ENCODE measurements around the gene PRR5L.

Gene PRR5L

GRCh38 chr11:36463781-36464180 lies 167.7 kb downstream of the PRR5L start:
- Histone ChIP-seq H3K36me3 (ENCODE audit: low read length) (no peaks in the 10 kb centered on the region), H3K27me3 (ENCODE audit: low read length) (no peaks in the 10 kb centered on the region), H3K79me2 (ENCODE audit: insufficient read depth, low read length) (no peaks in the 10 kb centered on the region), H3K9me3 (ENCODE audit: insufficient read depth, low read length) (no peaks in the 10 kb centered on the region), H3F3A (ENCODE audit: insufficient read depth) (no peaks in the 10 kb centered on the region), H4K20me1 (ENCODE audit: low read depth, low read length) (no peaks in the 10 kb centered on the region), H3K27ac (ENCODE audit: low read depth, low read length) (no peak overlapping the region), H3K4me3 (ENCODE audit: insufficient read depth, low read length, poor library complexity, severe bottlenecking) (no peak overlapping the region), H3K4me2 (ENCODE audit: low read depth, low read length, poor library complexity, severe bottlenecking) (no peak overlapping the region), H2AFZ (ENCODE audit: low read depth, low read length, severe bottlenecking) (no peak overlapping the region), H3K9ac (ENCODE audit: low read length) (no peak overlapping the region), H3K9me2 (replicated peaks; ENCODE audit: insufficient read depth, low read length) (no peaks in the 10 kb centered on the region)
- TF ChIP-seq, protein P1, sequence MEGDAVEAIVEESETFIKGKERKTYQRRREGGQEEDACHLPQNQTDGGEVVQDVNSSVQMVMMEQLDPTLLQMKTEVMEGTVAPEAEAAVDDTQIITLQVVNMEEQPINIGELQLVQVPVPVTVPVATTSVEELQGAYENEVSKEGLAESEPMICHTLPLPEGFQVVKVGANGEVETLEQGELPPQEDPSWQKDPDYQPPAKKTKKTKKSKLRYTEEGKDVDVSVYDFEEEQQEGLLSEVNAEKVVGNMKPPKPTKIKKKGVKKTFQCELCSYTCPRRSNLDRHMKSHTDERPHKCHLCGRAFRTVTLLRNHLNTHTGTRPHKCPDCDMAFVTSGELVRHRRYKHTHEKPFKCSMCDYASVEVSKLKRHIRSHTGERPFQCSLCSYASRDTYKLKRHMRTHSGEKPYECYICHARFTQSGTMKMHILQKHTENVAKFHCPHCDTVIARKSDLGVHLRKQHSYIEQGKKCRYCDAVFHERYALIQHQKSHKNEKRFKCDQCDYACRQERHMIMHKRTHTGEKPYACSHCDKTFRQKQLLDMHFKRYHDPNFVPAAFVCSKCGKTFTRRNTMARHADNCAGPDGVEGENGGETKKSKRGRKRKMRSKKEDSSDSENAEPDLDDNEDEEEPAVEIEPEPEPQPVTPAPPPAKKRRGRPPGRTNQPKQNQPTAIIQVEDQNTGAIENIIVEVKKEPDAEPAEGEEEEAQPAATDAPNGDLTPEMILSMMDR (IDR thresholded peaks at IDR 0.05; ENCODE audit: insufficient read depth, low read length, poor library complexity, severe bottlenecking), result no peak
- TF ChIP-seq EZH2phosphoT487 (conservative IDR thresholded peaks at IDR 0.05; ENCODE audit: low read length), result no peak

- no peaks in the 10 kb centered on the region for H4K20me1 ChIP-seq (ENCODE audit: low read depth, low read length)
- H3K4me3 ChIP-seq (ENCODE audit: insufficient read depth, low read length, poor library complexity, severe bottlenecking), result no peak overlapping the region
- no peaks in the 10 kb centered on the region for H3K79me2 ChIP-seq (ENCODE audit: insufficient read depth, low read length)
- H3K9me3 ChIP-seq (ENCODE audit: insufficient read depth, low read length), result no peaks in the 10 kb centered on the region
- H3F3A ChIP-seq (ENCODE audit: insufficient read depth), result no peaks in the 10 kb centered on the region
- no peak overlapping the region for H3K4me2 ChIP-seq (ENCODE audit: low read depth, low read length, poor library complexity, severe bottlenecking)
- no peak overlapping the region for H3K9ac ChIP-seq (ENCODE audit: low read length)
- no peaks in the 10 kb centered on the region for H3K27me3 ChIP-seq (ENCODE audit: low read length)
- no peak for TF ChIP-seq EZH2phosphoT487 (conservative IDR thresholded peaks at IDR 0.05; ENCODE audit: low read length)
- TF ChIP-seq, protein P1 (IDR thresholded peaks at IDR 0.05; ENCODE audit: insufficient read depth, low read length, poor library complexity, severe bottlenecking), result no peak
- H2AFZ ChIP-seq (ENCODE audit: low read depth, low read length, severe bottlenecking), result no peak overlapping the region
- H3K9me2 ChIP-seq (replicated peaks; ENCODE audit: insufficient read depth, low read length), result no peaks in the 10 kb centered on the region
- no peaks in the 10 kb centered on the region for H3K36me3 ChIP-seq (ENCODE audit: low read length)
- H3K27ac ChIP-seq (ENCODE audit: low read depth, low read length), result no peak overlapping the region
Observed at GRCh38 chr11:36464720-36465119, 168.6 kb downstream of the PRR5L start.

DNA sequence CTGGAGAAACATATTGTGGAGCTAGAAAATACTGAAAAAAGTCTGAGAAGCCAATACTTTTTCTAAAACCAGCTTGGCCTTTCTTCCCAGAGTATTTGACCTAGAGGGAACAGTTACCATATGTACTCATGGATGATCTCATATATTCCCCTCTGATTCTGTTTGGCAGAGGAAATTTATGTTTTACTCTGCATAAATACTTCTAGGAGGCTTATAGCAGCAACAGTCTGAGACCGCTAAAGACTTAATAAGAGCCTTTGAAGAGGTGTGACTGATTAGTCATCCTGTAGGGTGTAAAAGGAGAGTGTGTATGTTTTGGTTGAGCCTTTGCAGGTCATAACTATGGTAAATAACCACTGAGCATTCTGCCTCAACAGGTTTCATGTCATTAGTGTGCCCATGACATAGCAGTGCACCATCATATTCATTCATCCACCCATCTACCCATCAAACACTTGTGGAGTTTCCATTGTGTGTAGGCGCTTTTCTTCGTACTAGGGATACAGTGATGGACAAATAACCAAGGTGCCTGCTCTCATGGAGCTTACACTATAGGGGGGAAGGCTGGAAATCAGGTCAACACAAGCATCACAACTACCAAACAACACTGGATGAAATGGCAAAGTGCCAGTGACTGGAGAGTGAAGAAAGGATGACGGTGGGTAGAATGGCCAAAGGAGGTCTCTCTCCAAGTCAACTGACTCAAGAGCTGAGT lies 169.5 kb downstream of the PRR5L start:
- no peak overlapping the region for H3K27ac ChIP-seq (ENCODE audit: low read depth, low read length)
- no peak overlapping the region for H3K4me3 ChIP-seq (ENCODE audit: insufficient read depth, low read length, poor library complexity, severe bottlenecking)
- H4K20me1 ChIP-seq (ENCODE audit: low read depth, low read length), result no peaks in the 10 kb centered on the region
- no peak overlapping the region for H3K9ac ChIP-seq (ENCODE audit: low read length)
- no peaks in the 10 kb centered on the region for H3K36me3 ChIP-seq (ENCODE audit: low read length)
- no peaks in the 10 kb centered on the region for H3K9me2 ChIP-seq (replicated peaks; ENCODE audit: insufficient read depth, low read length)
- no peaks in the 10 kb centered on the region for H3K27me3 ChIP-seq (ENCODE audit: low read length)
- H3K9me3 ChIP-seq (ENCODE audit: insufficient read depth, low read length), result no peaks in the 10 kb centered on the region
- no peaks in the 10 kb centered on the region for H3K79me2 ChIP-seq (ENCODE audit: insufficient read depth, low read length)
- H3K4me2 ChIP-seq (ENCODE audit: low read depth, low read length, poor library complexity, severe bottlenecking), result no peak overlapping the region
- TF ChIP-seq, protein P1 (IDR thresholded peaks at IDR 0.05; ENCODE audit: insufficient read depth, low read length, poor library complexity, severe bottlenecking), result no peak
- no peak for TF ChIP-seq EZH2phosphoT487 (conservative IDR thresholded peaks at IDR 0.05; ENCODE audit: low read length)
- H3F3A ChIP-seq (ENCODE audit: insufficient read depth), result no peaks in the 10 kb centered on the region
- no peak overlapping the region for H2AFZ ChIP-seq (ENCODE audit: low read depth, low read length, severe bottlenecking)

Measured in SU-DHL-6 (cell line).